CD4-positive, alpha-beta T cell treated with Interleukin-4 for 1 hour (primary cell): ENCODE data around the gene TRAM2.

ENCODE experiments used
- DNase-seq, 2 donors: peaks; one replicate each; pipeline ENCODE4 v3.0.0-alpha.2; 2020 to 2022

TRAM2 gene

DNA sequence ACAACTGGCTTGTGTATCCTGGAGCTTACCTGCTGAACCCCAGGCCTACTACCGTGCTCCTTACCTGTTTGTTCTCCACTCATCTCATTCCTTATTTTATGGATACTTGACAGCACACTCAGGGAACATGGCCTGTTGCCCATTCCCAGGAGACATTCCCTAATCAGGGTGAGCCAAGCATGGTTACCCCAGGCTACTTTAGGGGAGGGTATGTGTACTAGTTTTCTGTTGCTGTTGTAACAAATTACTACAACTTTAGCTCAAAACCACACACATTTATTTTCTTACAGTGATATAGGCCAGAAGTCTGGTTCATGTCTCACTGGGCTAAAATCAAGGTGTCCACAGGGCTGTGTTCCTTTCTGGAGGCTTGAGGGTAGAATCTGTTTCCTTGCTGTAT, 15.0 kb upstream of the TRAM2 start:
- DNase-seq = no peak

- no peak for DNase-seq
Observed at GRCh38 chr6:52590152-52590891, 13.5 kb upstream of the TRAM2 start.

- DNase-seq = no peak
Observed at GRCh38 chr6:52588710-52589091, 11.8 kb upstream of the TRAM2 start.

- DNase-seq = no peak
Observed at GRCh38 chr6:52588087-52588709, 11.3 kb upstream of the TRAM2 start.

DNA sequence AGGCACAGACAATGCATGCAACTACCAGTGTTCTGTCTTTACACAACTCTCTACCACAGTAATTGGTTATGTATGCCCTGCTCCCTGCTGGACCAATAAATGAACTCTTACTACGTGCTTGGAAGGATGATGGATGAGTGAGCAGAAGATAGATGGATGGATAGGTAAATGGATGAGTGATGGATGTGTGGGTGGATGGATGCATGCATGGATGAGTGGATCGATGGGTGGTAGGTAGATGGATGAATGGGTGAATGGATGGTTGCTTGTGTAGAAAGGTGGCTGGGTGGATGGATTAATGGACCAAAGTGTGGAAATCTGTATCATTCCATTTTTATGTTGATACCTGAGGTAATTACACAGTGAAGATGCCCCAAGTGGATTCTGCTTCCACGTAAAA, 10.1 kb upstream of the TRAM2 start:
- DNase-seq = no peak

DNA sequence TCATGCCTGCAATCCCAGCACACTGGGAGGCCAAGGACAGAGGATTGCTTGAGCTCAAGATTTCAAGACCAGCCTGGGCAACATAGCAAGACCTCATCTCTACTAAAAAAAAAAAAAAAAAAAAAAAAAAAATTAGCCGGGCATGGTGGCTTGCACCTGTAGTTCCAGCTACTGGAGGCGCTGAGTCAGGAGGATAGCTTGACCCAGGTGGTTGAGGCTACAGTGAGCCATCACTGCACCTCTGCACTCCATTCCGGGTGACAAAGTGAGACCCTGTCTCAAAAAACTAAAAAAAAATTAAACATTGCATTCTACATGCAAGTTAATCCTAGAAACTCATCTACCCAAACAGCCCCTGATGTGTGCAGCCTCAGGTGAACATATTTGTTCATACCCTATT, 7.3 kb upstream of the TRAM2 start:
- no peak for DNase-seq

GRCh38 chr6:52582996-52583395, 6.1 kb upstream of the TRAM2 start:
- no peak for DNase-seq

- DNase-seq = no peak
Observed at GRCh38 chr6:52582446-52582845, 5.6 kb upstream of the TRAM2 start.

- DNase-seq = no peak
Observed at GRCh38 chr6:52580905-52581304, 4.0 kb upstream of the TRAM2 start.

GRCh38 chr6:52579006-52579660, 2.3 kb upstream of the TRAM2 start:
- DNase-seq = no peak

DNA sequence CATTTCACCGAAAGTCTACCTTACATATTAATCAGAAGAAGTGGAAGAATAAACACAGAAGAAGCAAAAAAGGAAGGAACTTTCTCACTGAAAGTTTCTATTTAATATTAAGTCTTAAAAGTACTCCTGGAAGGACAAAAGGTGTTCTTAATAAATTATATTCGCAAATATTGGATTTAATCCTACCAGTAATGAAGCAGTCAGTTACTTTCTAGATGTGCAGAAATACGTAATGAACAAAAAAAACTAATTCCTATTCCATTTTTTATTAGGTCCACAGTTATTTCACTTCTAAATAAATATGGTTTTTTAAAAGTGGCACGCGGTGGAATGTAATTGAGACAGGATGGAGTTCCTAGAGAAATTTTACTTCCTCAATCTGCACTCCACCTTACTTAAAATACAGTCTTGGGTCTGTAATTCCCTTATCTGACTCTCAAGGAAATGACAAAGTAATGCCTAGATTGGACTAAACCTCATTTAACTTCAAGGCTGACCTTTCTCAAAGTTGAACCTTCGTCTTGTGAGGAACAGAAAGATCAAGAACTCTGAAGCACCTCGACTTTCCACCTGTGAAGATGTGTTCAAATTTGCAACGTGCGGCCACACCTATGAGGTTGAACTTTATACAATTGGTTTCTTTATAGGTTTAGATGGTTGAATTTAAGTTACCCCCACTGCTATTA, 1.1 kb upstream of the TRAM2 start:
- DNase-seq = no peak

- DNase-seq = peak; percentile 64 to 75
Observed at GRCh38 chr6:52576392-52577021, 353 bp downstream of the TRAM2 start.

- no peak for DNase-seq
Observed at GRCh38 chr6:52576054-52576391, 837 bp downstream of the TRAM2 start.

GRCh38 chr6:52575502-52575892, 1.4 kb downstream of the TRAM2 start:
- no peak for DNase-seq

DNA sequence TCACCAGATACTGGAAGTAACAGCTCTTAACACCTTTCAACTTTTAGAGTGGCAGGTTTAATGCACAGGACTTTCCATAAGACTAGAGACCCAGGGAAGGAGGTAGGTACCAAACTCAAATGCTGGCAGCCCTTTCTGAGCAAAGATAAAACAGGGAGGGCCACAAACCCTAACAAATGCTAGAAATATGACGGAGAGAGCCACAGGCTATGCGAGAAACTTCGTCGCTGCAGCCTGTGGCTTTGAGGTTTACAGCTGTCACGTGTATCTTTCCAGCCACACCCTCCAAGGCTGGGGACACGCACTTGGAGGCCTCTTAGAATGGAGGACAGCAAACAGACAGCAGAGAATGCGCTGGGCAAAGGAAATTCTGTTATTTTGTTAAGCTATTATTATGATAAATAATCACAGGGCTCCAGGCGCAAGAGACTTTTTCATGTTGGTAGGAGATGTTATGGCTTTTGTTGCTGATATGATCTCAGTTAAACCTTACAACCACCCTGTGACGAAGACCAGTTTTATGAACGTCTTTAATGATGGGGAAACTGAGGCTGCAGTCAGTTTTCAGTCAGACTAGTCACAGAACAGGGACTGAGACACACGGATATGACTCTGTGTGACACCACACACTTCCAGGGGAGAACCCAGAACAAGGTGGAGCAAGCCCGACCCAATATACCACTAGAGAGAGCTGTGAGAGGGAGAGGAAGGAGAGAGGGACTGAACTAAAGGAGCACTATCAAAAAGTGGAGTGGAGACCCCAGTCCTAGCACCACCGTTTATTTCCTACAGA, 2.0 kb downstream of the TRAM2 start:
- peak; percentile 63 to 65 for DNase-seq

DNA sequence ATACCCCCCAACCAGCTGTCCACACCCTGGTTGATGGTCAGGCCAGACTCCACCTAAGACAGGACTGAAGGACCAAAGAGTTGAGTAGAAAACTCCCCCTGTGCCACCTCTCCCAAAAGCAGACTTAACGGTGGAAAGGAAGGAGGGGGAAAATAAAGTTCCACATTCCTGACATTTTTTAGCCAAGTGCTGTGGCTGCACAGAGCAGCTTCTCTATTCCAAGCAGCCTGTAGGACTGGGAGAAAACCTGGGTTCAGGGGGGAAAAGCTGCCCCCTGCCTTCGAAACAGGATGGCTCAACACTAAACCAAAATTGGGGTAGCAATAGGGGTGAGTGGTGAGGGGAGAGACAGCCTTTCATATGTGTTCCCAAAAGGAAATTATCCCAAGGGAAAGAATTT, 3.6 kb downstream of the TRAM2 start:
- no peak for DNase-seq

- no peak for DNase-seq
Observed at GRCh38 chr6:52572536-52572935, 4.3 kb downstream of the TRAM2 start.

DNA sequence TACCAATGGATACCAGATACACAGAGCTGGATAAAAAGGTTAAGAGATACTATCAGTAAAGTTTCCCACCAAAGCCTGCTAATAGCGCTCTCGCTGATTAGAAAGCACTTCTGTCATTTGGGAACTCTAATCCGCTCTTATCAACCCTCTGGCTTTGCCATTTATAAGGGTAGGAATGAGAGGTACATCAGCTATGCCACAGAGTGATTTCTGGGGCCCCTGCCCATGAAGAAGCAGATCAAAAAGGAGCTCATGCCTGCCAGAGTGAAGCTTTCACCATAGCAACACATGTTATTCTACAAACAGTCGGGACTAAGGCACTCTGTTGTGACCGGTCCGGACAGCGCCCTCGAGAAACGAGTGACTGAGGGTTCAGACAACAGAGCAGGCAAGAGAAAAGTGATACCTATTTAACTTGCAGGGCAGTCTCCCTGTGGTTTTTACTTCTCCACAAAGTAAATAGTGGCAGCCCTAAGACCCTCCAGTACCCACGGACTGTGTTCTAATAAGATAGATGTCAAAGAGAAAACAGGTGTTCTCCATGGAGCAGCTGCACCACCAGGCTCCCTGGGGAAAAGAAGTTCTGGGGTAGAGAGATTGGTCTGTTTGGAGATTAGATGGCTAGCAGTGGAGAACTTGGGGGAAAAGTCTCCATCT, 5.6 kb downstream of the TRAM2 start:
- no peak for DNase-seq

- no peak for DNase-seq
Observed at GRCh38 chr6:52570291-52570700, 6.6 kb downstream of the TRAM2 start.

DNA sequence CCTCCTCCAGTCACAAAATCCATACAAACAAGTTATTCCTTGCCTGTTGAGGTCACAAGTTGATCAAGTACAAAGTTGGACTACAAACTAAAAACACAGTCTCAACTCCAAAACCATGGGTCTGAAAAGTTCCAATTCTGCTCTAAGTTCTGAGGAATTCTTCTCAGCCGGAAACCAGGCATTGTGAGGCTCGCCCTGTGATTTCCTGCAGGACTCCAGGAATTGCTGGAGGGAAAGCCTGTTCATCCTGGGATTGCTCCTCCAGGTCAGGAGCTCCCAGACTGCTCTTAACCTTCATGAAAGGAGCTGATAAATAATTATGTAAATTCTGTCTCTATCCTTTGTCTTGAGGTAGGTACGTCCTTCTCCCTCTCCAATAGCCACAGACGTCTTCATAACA, 8.5 kb downstream of the TRAM2 start:
- DNase-seq = no peak

GRCh38 chr6:52566853-52567279, 10.0 kb downstream of the TRAM2 start:
- DNase-seq = no peak

- DNase-seq = no peak
Observed at GRCh38 chr6:52566201-52566600, 10.7 kb downstream of the TRAM2 start.
